ENCODE measurements around the gene RCAN2.
"Not testable (repeated sequence)": the region's sequence is repeated elsewhere in the genome, so short reads cannot be mapped to it uniquely, and the experiment has no call there.

The RCAN2 gene

DNA sequence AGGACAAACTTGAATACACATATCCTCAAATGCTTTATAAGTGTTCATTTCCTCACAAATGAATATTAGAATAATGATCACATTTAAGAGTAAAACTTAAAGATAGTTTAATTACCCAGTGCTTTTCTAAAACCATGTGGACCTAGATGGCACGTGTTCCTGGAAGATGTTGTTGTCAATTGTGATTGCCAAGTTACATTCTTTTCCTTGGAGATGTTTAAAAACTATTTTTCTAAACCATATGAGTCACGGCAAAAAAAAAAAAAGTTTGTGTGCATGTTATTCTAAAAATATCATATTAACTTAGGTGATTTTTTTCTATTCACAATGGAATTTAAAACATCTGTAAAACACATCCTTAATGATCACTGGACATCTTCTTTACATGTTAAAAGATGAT is 51.1 kb downstream of the RCAN2 start:
- DNase-seq = no peak

- DNase-seq = no peak
Measured at GRCh38 chr6:46438245-46438644, 53.0 kb downstream of the RCAN2 start.

DNA sequence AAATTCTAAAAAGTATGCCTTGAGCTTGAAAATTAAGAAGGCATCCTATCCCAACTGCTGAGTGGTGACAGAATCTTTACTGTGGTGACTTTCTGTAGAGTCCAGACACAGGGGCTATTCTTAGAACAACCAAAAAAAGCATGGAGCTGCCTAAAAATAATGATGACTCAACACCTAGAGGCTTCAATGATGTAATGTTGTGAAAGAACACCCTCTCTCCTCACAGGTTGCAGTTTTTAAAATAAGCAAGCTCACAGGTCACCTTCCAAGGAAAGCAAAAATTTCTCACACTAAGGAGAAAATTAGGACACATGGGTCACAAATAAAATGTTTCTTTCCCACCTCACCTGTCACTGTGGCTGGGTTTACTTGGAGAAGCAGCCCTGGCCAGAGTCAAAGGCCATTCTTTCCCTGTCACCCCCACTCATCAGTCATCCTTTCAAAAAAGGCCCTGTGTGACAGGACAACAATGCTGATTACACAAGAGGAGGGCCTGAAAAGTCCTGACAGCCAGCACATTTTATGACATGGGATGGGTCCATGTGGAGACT is 53.5 kb downstream of the RCAN2 start:
- DNase-seq = no peak

- no peak for DNase-seq
Measured at GRCh38 chr6:46422619-46423018, 68.6 kb downstream of the RCAN2 start.

- DNase-seq = no peak
Measured at GRCh38 chr6:46421939-46422338, 69.3 kb downstream of the RCAN2 start.

DNA sequence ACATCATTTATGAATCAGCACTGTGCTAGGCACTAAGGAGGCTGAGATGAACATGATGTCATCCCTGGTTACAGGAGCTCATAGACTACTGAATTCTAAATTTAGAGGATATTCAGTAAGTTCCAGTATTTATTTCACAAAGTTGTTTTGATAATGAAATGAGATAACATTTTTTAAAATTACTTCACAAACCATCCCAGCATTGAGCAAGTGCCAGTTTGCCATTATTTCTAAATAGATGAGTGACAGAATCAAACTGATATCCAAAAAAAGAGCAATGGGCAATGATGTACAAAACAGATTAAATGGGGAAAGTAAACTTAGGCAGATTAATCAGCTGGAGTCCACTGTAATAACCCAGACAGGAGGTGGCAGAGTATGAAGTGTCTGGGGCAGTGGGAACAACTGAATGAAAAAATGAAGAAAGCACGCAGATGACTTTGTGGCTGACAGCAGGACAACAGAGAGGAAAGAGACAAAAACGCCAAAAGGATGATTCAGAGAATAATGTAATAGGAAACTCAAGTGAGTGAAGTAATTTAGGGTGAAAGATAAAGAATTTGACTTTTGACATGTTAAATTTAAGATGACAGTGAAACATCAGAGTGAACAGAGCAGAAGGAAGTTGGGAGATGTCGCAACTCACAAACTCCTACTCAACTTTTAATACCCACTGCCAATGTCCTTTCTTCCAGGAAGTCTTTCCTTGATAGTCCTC is 70.2 kb downstream of the RCAN2 start:
- DNase-seq = no peak

DNA sequence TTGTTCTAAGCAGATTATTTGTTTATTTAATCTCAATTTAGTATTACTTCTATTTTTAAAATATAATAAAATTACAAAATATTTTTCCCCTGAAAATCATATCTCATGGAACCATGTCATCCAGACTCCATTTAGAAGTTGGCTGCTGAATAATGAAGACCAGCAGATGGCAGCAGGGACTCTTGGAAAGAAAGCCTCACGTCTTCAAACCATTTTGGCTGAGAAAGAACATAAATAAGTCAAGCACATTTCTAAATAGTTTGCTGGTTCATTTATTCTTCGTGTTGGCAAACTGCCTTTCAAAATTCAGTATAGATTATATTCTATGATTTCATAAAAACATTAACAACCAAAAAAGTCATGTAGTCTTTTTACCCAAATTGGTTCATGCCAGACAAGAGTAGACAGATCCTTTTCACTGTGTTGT is 71.7 kb downstream of the RCAN2 start:
- peak; percentile 48 to 77 for DNase-seq

DNA sequence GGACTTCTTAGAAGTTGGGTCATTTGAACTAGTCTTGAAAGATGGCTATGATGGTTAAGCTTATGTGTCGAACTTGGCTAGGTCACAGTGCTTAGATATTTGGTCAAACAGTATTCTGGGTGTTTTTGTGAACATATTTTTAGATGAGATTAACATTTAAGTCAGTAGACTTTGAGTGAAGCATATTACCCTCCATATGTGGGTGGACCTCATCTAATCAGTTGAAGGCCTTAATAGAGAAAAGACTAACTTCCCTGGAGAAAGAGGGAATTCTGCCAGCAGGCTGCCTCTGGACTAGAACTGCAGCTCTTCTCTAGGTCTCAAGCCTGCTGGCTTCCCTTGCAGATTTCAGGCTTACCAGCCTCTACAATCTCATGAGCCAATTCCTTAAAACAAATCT is 76.9 kb downstream of the RCAN2 start:
- DNase-seq = no peak

DNA sequence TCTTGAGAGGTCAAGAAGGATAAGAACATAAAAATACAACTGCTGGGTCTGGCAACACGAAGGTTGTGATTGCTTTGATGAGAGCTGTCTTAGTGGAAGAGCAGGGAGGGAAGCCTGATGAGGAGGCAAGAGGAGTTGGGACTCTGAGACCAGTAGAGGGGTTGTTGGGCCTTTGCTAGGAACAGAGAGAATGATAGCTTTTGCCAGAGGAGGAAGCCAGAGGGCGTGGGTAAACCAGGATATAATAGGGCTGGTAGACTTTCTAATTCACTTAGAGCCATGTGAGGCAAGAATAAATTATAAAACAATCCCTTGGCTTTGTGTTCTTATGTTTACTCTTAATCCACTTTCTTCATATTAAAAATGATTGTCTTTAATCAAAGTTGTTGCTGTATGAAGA is 78.6 kb downstream of the RCAN2 start:
- peak in 1 of 2 donors; percentile 12 for DNase-seq

- DNase-seq = no peak
Measured at GRCh38 chr6:46411456-46412197, 79.6 kb downstream of the RCAN2 start.

GRCh38 chr6:46410334-46410953 is 80.8 kb downstream of the RCAN2 start:
- peak in 1 of 2 donors; percentile 93 for DNase-seq

- peak in 1 of 2 donors; percentile 22 for DNase-seq
Measured at GRCh38 chr6:46407776-46408530, 83.3 kb downstream of the RCAN2 start.

DNA sequence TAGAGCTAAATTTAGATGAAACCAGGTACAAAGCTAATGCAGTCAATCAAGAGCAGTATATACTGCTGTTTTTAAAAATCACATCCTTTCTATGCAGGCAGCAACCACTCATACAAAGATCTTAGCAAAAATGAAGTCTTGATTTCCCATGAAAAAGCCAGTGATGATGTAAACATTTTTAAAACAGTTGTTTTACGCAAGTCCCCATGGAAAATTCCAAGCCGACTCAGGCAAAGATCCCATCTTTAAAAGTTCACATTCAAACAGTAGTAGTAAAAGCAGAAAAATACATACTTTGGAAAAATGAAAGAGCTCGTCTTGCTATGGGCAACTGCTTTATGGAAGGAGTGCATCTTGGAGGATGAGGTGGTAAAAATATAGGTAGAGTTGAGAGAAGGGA is 84.0 kb downstream of the RCAN2 start:
- no peak for DNase-seq

- not testable (repeated sequence) for DNase-seq
Measured at GRCh38 chr6:46405620-46406180, 85.5 kb downstream of the RCAN2 start.

DNA sequence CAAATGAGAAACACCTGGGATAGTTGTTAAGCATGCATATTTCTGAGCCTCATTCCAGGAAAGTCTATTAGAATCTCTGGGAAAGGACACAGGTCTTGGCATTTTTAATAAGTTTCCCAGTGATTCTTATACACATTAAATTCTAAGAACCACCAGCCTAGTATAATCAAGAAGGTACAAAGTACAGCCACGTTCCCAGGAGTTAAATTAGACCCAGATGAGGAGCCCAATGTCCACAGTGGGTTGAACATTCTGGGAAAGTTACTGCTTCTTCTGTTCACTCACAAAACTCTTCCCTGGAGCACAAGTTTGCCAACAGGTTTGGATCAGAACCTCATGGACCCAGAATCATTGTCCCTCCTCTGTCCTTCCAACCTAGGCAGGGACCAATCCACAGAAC is 90.4 kb downstream of the RCAN2 start:
- no peak for DNase-seq

DNA sequence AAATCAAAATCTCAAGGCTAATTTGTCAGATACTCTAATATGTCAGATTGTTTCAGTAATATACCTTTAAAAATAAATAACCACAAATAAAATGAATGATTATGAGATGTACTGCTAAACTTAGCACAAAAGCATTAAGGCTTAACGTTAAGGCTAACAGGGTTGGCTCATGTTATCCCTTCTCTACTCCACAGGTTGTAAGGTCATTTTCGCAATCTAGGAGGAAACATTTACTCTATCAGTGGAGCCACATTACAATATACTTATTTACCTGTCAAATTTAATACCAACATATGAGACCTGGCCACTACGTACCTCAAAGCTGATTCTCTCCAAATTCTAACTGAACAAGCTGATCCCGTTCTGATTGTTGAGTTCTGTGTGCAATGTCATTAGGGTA is 95.7 kb downstream of the RCAN2 start:
- DNase-seq = no peak

DNA sequence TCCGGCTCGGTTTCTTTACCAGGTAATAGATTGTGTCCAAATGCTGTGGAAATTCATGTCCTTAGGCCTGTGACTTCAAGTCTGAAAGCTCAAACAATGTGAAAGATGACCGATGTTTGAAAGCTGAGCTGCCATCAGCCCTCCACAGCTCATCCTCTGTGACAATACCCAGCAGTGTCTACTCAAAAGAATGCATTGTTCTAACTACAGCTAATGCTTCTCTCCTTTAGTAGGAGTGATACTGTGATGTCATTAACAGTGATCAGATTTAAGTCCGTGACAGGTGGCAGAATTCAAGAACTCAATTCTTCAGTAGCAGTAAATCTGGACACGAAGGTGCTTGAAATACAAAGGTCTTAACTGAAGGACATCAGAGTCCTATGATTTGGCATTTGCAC is 97.3 kb downstream of the RCAN2 start:
- peak in 1 of 2 donors; percentile 74 for DNase-seq

DNA sequence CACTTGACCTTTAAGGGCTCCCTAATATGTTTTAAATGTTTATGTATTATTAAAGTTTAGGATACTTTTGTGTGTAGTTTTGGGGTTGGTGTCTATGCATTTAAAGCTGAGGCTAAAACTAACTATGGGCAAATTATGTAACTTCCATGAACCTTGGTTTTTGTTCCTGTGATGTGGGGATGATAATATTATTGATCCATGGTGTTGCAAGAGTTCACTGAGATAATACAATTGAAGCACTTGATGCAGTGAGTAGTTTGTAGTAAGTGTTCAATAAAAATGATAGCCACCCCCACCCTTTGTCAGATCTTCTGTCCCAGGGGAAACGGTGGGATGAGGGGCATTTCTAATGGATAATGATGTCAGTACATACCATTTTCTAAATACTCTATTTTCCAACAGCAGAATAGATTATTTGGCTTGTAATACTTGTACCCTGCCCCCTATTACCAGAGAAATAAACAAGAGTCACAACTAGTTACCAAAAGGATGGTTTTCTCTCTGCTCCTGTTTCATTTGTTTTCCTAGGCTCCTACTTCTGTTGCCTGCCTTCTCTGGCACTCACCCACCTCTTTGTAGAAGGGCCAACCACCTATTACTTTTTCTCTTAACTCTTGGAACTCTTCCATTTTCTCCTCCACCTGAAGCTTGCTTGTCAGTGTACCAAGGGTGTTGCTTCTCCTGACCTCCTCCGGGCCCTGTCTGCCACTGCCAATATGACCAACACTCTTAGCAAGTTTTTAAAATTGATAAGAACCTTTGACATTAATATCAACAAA is 97.9 kb downstream of the RCAN2 start:
- no peak for DNase-seq

- no peak for DNase-seq
Measured at GRCh38 chr6:46392294-46392693, 99.0 kb downstream of the RCAN2 start.

DNA sequence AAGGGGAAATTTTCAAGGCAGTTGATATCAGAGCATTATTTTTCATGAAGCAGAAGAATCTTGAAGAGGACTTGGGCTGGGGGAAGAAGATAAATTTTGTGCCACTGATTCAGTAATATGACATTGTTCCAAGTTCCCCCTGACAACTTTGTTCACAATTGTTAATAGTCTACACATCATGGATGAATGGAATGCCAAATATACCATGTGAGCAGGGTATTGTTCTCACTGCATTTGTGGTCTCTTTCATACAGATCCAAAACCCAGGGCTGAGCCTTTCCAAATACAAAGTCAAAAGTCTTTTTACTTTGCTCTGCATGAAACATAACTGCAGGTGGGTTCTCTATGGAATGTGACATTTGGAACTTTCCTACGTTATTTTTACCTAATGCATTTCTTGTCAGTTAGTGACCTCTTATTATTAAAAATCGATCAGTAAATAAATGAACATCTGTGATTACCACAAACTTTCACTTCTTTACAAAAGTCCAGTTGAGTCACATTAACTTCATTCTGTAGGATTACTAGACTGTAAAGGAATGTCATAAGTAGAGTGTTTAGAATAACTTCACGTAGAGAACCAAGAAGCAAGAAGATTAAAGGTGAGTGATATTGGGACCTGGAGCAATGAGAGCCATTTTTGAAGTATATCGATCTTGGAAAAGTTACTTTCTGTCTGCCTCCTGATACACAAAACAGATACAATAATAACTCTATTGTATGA is 100.9 kb downstream of the RCAN2 start:
- DNase-seq = peak in 1 of 2 donors; percentile 83

DNA sequence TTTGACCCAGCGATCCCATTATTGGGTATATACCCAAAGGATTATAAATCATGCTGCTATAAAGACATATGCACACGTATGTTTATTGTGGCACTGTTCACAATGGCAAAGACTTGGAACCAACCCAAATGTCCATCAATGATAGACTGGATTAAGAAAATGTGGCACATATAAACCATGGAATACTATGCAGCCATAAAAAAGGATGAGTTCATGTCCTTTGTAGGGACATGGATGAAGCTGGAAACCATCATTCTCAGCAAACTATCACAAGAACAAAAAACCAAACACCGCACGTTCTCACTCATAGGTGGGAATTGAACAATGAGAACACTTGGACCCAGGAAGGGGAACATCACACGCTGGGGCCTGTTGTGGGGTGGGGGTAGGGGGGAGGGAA is 103.5 kb downstream of the RCAN2 start:
- DNase-seq = not testable (repeated sequence)
